NCI-H1092 treated with DMSO at 0.1 percent for 48 hours (cell line): ENCODE data around the gene PIP4K2A.

ENCODE experiments used
- DNase-seq: peaks from one replicate; lab custom pipeline; 2025; lab: John Stamatoyannopoulos, UW

Gene PIP4K2A

GRCh38 chr10:22620140-22620857 is 94.1 kb downstream of the PIP4K2A start:
- DNase-seq: peak; percentile 9

GRCh38 chr10:22619101-22619500 is 95.3 kb downstream of the PIP4K2A start:
- no peak for DNase-seq

- DNase-seq: no peak
Measured at GRCh38 chr10:22618078-22618785, 96.1 kb downstream of the PIP4K2A start.

GRCh38 chr10:22617516-22617915 is 96.9 kb downstream of the PIP4K2A start:
- DNase-seq: no peak

- no peak for DNase-seq
Measured at GRCh38 chr10:22617051-22617450, 97.3 kb downstream of the PIP4K2A start.

GRCh38 chr10:22615819-22616499 is 98.4 kb downstream of the PIP4K2A start:
- DNase-seq: peak; percentile 9

- no peak for DNase-seq
Measured at GRCh38 chr10:22615101-22615500, 99.3 kb downstream of the PIP4K2A start.

GRCh38 chr10:22613011-22613410 is 101.4 kb downstream of the PIP4K2A start:
- DNase-seq: no peak

GRCh38 chr10:22612318-22612717 is 102.1 kb downstream of the PIP4K2A start:
- DNase-seq: no peak

- no peak for DNase-seq
Measured at GRCh38 chr10:22611425-22612115, 102.8 kb downstream of the PIP4K2A start.

GRCh38 chr10:22610610-22611009 is 103.8 kb downstream of the PIP4K2A start:
- no peak for DNase-seq

- DNase-seq: no peak
Measured at GRCh38 chr10:22609719-22610465, 104.5 kb downstream of the PIP4K2A start.

- no peak for DNase-seq
Measured at GRCh38 chr10:22609251-22609650, 105.1 kb downstream of the PIP4K2A start.

GRCh38 chr10:22607261-22607660 is 107.1 kb downstream of the PIP4K2A start:
- DNase-seq: no peak

- no peak for DNase-seq
Measured at GRCh38 chr10:22606164-22606614, 108.2 kb downstream of the PIP4K2A start.

- DNase-seq: no peak
Measured at GRCh38 chr10:22605168-22605567, 109.2 kb downstream of the PIP4K2A start.

GRCh38 chr10:22604344-22605126 is 109.8 kb downstream of the PIP4K2A start:
- no peak for DNase-seq

- no peak for DNase-seq
Measured at GRCh38 chr10:22603581-22603980, 110.8 kb downstream of the PIP4K2A start.

GRCh38 chr10:22601618-22602017 is 112.8 kb downstream of the PIP4K2A start:
- DNase-seq: no peak

GRCh38 chr10:22599636-22600228 is 114.6 kb downstream of the PIP4K2A start:
- no peak for DNase-seq
